ENCODE data around the gene JADE2.

The JADE2 gene

DNA sequence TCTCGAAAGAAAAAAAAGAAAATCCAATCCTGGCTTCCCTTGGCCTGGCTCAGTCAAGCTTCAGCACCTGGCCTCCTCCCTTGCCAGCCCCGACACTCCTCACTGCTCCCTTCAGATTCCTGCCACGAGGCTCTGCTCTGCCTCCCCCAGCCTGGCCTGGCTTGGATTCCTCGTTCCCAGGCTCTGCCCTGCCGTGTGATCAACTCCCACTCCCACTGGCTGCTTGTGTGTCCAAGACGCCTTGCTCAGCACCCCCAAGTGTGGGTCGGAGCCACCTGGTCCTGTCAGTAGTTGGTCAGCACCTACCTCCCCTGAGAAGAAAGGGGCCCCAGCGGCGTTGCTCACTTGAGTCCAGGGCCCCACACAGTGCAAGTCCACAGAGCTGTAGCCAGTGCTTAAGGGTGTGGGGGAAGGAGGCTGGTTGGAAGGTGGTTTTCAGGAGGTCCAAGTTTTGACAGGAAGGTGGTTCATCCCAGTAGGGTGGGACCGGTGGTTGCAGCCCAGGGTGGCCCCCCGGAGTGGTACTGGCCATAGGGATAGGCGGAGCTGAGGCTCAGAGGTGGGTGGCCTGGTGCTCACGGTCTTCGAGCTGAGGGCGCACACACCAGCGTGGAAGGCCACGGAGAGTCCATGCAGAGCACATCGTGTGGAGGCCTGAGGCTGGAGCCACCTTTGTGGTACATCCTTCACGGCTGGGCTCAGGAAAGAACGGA, 46.4 kb downstream of the JADE2 start:
- DNase-seq, result no peak

DNA sequence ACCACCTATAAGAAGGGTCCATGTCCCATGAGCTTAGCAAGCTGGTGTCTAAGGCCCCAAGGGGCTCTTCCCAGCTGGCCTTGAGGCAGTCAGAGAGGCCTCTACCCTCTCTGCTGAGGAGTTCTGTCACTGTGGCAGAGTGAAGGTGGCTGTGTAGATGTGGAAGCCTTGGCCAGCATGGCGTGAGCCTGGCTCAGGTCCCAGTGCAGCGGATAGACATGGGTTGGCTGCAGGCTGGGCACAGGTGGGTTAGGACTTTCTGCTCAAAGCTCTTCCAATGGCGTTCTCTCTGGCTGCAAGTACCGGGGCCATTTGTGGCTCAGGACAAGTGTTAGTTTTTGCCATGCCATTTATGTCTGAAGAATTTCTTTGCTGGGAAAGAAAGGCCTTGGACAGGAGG, 47.3 kb downstream of the JADE2 start:
- DNase-seq, result no peak

GRCh38 chr5:134574521-134574920, 49.1 kb downstream of the JADE2 start:
- DNase-seq, result no peak

- no peak for DNase-seq
Measured at GRCh38 chr5:134575316-134575715, 49.8 kb downstream of the JADE2 start.

DNA sequence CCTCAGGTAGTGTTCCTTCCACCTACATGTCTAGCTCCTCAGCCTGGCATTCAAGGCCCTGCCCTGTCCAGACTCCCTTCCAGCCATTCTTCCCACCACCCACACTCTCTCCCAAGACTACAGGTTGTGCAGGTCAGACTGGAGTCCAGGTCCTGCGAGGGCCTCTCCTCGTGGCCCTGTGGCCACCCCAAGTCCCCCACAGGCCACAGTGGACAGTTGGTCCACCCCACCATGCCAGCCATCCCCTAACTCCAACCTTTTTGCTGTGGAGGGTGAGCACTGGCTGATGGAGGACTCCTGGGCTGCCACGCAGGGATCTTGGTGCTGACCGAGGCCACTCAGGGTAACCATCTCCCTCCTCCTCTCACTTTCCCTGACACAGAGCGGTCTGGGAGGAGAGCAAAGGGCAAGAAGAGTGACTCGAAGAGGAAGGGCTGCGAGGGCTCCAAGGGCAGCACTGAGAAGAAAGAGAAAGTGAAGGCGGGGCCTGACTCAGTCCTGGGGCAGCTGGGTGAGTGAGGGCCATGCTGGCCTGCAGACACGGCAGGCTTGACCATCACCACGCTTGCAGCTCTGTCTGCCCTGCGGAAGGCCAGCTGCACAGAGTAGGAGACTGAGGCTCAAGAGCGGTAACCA, 51.0 kb downstream of the JADE2 start:
- no peak for DNase-seq

- no peak for DNase-seq
Measured at GRCh38 chr5:134577022-134577795, 51.7 kb downstream of the JADE2 start.

GRCh38 chr5:134577796-134578577, 52.5 kb downstream of the JADE2 start:
- peak; percentile 30 for DNase-seq

- DNase-seq, result no peak
Measured at GRCh38 chr5:134578578-134579283, 53.3 kb downstream of the JADE2 start.

DNA sequence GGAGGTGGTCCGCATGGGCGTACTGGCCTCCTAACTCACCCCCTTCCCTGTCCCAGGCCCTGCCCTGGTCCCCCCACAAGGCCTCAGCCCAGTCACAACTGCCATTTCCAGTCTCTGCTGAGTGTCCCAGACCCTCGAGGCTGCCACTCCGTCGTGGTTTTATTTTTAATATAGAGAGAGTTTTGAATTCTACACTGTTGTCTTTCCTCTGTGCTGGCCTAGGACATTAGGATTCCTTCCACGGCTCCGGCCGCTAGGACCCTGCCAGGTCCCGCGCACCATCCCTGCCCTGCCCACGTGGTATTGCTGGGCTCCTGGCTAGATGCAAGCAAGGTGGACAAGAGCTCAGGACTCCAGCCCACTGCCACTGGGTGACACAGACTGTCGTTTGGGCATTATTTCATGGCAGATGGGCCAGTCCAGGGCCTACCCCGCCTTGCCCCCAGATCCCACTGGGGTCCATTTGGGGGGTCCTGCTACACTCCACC, 53.9 kb downstream of the JADE2 start:
- no peak for DNase-seq

- no peak for DNase-seq
Measured at GRCh38 chr5:134580001-134580460, 54.6 kb downstream of the JADE2 start.

DNA sequence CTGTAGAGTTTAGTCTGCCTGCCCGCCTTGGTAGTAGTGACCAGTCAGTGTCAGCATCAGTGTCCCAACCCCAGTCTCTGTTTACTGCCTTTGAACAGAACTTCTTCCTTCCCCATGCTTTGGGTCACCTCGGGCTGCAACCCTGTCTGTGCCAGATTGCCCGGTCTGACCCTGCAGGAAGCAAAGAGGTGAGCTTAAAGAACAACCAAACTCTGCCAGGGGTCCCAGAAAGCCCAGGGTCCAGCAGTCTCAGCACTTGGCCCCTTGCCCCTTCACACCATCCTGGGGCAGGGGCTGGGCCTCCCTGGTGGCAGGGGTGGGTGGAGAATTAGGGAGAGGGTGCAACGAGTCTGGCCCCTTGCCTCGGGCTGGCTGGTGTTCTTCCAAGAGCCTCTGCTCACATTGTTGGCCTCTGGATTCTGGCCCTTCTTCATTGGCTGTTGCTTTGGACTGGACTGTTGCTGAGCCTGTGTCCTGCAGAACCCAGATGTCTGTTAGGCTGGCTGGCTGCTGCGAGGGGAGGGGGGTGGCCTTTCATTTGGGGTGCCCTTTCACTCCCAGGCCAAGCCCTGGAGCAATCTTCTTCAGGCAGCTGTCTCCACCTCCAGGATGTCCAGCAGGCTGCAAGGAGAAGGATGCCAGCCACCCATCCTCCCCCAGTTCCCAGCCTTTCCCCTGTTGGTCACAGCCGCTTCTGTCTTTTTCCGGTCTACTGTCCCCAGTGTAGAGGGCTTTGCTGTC, 55.9 kb downstream of the JADE2 start:
- DNase-seq, result no peak

GRCh38 chr5:134582281-134582680, 56.8 kb downstream of the JADE2 start:
- DNase-seq, result no peak

GRCh38 chr5:134582941-134583340, 57.5 kb downstream of the JADE2 start:
- no peak for DNase-seq

DNA sequence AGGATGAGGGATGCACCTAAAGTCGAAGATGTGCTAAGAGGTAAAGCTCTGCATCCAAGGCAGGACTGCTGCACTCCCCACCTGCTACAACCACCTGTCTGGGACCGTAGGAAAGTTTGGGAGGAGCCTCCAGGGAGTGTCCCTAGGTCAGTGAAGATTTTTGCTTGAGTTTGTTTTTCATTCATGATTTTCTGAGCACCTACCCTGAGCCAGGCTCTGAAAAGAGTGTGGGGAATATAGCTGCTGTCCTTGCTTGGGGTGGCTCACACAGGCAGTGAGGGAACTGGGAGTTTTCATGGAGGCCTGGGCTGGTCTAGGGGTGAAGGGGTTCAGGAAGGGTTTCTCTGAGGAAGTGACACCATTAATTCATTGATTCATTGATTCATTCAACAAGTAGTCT, 58.3 kb downstream of the JADE2 start:
- no peak for DNase-seq

DNA sequence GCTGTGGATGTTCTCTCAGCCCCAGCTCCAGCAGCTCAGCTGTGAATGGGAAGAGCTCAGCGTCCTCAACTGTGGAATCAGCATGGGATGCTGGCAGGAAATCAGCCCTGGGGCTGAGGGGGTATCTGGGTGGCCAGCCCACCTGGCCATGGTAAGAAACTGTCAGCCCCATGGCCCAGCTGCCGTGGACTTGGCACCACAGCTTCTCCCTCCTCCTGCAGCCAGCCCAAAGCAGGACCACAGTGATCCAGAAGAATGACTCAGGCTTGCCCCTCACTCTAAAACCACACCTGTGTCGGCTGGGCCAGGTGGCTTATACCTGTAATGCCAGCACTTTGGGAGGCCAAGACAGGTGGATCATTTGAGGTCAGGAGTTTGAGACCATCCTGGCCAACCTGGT, 59.2 kb downstream of the JADE2 start:
- no peak for DNase-seq

- DNase-seq, result no peak
Measured at GRCh38 chr5:134585966-134586365, 60.5 kb downstream of the JADE2 start.

DNA sequence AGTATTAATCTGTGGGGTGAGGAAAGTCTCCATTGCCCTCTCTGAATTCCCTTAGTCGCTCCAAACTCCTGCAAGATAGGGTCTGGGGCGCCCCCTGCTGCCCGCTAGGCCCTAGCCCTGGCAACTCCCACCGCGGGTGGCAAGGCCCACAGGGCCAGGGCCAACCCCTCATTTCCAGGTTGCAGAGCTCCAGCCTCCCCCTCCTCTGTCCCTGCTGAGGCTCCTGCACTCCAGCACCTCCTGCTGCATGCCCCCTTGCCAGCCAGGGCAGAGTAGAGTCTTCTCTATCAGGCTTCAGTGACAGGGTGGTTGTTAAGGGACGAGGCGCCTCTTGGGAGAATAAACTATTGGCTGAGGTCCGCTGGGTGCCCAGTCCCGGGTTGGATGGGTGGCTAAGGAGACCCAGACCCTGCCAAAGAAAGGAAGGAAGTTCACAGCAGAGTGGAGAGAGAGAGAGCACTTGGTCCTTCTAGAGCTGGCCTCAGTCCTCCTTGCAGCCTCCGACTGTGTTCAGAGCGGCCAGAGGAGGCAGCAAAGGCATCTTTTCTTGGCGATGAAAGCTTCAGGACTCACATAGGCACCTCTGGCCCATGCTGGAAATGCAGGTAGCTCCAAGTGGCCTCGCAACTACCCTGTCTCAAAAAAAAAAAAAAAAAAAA, 61.5 kb downstream of the JADE2 start:
- DNase-seq, result peak; percentile 1

DNA sequence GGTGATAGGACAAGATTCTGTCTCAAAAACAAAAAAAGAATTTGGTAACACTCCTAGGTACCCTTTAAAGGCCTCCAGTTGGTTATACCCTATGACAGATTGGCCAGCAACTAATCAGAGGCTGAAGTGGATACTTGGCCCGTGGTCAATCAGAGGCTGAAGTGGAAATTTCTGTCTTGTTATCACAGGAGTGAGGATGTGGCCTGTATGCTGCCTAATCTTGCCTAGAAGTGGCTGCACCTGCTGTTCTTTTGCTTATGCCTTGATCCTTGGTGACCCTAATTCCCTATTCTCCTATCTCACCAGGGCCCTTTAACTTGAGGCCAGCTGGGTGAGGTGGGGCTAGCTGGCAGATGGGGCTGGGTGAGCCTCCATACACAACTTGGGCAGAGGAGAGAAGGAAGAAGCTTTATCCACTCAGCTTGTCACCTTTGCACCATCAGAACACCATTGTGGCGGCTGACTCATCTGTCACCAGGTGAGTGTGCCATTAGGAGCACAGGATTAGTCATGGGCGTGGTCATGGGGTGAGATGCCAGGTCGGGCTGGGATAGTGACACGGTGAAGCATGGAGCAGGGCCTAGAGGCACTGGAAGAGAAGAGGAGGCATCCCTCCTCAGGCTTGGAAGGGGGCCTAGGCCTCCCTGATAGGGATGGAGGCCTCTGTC, 65.7 kb downstream of the JADE2 start:
- peak; percentile 1 for DNase-seq

DNA sequence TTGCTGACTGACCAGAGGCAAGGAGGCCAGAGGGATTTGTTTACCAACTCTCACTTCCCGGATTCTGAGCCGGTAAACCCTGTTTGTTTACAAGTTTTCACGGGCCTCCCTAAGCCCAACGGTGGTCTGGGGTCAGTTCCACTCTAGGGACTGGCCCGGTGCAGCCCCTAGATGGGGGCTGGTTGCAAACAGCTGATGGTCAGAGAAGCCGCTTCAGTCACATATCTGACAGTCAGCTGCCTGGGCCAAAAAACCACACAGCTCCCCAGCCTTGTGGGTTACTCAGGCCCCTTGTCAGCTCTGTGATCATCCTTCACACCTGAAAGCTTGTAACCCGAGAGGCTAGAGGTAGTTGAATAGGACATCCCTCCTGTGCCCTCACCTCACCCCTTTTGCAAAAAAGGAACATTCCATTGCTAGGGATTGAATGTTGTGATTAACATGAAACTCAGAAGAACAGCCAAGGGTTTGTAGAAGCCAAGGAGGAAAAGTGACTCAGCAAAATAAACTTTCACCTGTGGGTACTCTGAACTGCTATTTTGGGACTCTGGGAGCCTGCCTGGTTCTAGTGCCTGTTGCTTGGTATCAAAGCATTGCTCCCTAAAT, 66.8 kb downstream of the JADE2 start:
- DNase-seq, result no peak

- DNase-seq, result no peak
Measured at GRCh38 chr5:134594336-134594735, 68.9 kb downstream of the JADE2 start.
